Measurements from ENCODE around the gene MATCAP1.

GRCh38 chr16:67150047-67150832, 33.5 kb downstream of the MATCAP1 start:
- TF ChIP-seq POLR2AphosphoS5 (IDR thresholded peaks at IDR 0.05) (peak in 1 of 3 donors; percentile 7), CTCF (IDR thresholded peaks at IDR 0.05) (no peak), POLR2A (IDR thresholded peaks at IDR 0.05) (no peak)
